GM21576 (cell line): ENCODE data around the gene C11orf42.
"Not testable (repeated sequence)": the region's sequence is repeated elsewhere in the genome, so short reads cannot be mapped to it uniquely, and the experiment has no call there.

Experiments
- ATAC-seq: cut with Tn5 transposase; IDR thresholded peaks from one replicate; pipeline ENCODE4 v1.9.1; 2021; ENCODE audit warnings: mild to moderate bottlenecking, moderate library complexity; ENCODE audit not compliant: unreplicated experiment

The C11orf42 gene

DNA sequence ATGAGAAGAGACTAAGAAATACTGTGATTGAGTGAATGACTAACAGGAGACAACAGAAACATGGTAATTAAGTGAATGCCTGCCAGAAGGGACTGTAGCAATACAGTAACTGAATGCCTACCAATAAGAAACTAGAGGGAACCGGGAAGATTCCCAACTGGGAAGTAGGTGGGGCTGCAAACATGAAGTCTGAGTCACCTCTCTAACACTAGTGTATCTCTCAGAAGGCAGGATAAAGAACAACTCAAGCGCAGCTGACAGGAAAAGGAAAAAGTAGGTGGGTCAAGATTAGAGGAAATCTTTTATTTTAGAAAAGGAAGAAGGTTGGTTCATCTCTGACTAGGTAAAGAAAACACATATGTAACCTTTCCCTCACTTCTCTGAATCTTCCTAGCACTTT, 14.0 kb downstream of the C11orf42 start:
- ATAC-seq = no peak

DNA sequence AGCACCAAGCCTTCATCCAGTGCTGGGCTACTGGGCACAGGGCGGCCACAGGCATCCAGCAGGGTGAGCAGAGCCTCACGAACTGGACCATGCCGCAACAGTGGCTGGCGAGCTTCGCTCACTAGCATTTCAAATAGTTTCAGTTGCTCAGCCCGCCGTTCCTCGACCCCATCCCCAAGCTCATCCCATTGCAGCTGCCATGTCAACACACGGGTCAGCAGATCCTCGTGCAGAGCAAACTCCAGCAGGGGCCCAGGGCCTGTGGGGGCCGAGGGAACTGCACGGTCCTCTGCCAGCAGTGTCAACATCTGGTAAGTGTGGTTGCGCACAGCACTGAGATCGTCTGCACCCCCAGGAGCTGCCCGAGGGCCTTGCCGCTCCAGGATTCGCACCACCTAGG, 18.5 kb downstream of the C11orf42 start:
- no peak for ATAC-seq

DNA sequence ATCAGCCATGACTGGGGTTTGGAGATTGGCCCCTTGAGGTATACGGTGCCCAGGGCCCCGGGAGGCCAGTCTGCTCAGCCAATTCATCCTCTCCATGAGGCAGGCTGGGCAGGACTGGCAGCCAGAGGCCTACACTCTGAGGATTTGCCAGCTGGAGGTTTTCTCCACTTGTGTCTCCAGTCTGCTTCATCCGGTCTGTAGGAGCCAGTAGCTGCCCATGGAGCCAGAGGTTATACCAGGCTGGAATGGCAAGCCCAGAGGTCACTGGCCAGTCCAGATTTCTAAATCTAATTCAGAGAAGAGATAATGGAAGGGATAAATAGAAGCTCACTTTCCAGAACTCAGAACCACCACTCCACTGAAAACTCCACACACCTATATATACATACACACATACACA, 19.1 kb downstream of the C11orf42 start:
- ATAC-seq = no peak

DNA sequence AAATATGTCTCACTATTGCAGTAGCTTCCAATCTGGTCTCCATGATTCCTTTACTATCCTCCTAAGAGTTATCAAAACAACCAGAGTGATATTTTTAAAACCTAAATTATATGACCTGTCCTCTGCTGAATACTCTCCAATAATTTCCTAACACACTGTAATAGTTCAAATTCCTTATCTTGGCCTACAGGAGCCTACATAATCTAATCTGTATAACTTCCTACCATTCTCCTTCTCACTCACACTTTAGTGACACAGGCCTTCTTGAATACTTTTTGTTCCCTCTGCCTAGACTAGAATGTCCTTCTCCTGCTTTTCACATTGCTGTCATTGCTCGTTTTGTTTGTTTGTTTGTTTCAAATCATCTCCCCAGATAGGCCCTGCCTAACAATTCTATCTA, 19.7 kb downstream of the C11orf42 start:
- ATAC-seq = no peak

DNA sequence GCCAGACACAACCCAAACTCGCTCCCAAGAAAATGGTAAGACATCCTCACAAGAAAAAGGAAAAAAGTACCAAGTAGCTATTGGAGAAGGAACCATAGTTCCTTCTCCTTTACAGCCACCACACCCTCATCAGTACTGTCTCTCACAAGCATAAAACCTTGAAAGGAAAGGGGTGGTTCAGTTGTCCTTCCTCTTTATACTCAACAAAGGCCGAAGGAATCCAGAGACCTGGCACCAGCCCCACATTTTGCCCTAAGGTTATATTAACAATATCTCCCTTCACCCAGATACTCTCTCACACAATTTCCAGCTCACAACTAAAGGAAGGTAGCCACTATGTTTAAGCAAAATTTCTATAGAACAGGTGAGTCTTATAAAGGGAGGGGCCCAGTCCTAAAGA, 20.5 kb downstream of the C11orf42 start:
- no peak for ATAC-seq

DNA sequence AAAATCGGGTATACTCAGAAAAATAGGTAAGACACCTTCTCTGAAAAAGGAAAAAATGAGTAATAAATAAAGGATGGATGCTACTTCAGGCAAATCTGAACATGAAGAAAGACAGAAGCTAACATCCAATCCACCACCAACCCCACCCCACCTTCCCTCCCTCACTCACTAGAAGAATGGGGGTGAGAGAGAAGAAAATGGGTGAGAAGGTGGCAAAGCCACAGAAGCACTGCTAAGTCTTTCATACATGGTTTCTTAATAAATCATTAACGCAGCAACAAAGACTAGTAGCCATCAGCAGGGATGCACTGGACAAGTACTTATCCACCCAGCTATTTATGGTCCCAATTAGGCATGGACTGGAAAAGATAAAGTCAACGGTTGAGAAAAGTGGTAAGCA, 23.2 kb downstream of the C11orf42 start:
- ATAC-seq = no peak

DNA sequence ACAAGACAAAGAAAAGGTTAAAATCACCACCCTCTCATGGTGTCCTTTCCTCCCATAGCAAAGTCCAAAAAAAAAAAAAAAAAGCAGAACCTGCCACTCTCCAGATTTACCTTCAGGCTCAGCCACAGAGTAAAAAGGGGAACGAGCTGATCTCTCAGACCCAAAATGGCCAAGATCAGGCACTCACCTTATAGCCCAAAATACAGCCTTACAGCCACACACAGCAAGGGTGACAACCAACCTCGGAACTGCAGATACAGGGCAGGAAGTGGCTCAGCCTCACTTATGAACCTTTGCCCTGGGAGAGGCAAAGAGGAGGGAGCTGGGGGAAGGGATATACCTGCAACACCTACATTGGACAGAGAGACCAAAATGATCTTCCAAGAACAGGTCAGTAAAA, 24.6 kb downstream of the C11orf42 start:
- no peak for ATAC-seq

DNA sequence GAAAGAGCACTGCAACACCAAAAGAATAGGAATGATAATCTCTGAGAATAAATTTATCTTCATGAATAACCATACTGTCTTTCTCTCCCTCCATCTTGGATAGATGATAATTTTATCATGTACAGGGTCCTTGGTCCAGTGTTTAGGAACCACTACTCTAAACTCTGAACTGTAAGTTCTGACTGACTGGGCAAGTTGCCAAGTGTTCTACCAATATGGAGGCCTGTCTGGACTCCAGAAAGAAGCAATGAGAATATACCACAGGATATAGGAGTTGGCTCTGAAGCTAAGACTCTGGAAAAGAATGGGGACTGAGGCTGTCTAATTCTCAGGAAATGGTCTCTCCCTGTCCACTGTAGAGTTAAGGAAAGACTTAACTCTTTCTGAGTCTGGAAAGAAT, 27.5 kb downstream of the C11orf42 start:
- no peak for ATAC-seq

DNA sequence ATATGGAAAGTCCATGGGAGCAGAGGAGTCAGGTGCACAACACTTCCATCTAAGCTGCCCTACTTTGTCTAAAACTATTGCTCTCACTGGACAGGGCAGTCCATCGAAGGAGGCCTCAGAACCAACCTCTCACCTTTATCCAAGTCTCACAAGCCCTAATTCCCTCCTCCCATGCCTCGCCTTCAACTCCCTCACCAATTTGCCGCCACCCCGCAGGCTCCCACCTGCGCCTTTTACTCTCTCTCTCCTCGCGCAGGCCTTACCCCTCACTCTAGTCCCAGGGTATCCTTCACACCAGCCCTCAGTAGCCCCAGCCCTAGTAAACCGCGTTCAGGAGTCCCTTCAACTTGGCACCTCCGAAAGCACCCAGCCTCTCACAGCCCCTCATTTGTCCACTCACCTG, 28.6 kb downstream of the C11orf42 start:
- ATAC-seq = no peak

DNA sequence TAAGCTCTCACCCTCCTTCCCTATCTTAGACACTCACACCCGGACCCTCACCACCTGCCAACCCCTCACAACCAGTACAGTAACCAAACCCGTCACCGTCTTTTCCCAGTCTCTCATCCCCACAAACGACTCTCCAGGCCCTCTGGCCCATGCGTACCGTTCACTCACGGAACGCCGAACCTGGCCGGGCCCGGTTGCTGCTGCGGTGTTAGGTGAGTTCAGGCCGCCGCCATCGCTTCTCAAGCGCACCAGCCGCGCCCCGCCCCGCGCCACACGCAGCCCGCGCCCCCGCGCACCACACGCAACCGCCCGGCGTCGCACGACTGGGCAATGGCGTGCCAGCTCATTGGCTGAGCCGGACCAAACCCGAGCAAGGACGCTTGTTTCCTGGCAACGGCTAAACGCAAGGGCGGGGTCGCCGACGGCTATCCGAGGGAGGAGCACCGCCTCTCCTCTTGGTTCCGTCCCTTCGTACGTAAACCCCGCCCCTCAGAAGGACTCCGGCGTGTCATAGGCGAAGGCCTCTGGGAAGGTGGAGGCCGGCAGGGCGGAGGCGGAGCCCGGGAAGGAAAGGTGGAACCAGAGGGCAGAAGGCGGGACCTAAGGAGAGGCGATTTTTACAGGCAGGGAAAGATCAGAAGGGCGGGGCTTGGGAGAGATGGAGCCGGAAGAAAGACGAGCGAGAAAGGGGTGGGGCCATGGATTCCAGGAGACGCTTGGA, 29.2 kb downstream of the C11orf42 start, which contains the start of gene FHIP1B:
TSS of gene FHIP1B (minus strand) at position 250 of the 721 bp plus-strand sequence. CDS start 10,120 bp downstream, outside the sequence.
- peak; percentile 94 for ATAC-seq

DNA sequence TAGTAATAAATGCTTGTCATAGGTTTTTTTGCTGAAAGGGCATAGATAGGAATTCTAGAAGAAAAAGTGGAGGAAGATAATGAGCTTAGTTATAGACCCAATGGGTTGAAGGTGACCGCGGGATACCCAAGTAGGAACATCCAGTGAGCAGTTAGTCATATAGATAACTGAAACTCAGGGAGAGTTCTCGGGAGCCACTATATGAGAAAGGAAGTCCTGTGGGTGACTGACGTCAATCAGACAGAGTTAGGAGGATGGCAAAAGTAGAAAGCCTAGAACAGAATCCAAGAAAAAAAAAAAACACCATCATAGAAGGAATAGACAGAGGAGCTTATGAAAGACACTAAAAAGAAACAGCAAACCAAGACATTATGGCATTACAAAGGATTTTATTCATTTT, 31.9 kb downstream of the C11orf42 start:
- no peak for ATAC-seq

DNA sequence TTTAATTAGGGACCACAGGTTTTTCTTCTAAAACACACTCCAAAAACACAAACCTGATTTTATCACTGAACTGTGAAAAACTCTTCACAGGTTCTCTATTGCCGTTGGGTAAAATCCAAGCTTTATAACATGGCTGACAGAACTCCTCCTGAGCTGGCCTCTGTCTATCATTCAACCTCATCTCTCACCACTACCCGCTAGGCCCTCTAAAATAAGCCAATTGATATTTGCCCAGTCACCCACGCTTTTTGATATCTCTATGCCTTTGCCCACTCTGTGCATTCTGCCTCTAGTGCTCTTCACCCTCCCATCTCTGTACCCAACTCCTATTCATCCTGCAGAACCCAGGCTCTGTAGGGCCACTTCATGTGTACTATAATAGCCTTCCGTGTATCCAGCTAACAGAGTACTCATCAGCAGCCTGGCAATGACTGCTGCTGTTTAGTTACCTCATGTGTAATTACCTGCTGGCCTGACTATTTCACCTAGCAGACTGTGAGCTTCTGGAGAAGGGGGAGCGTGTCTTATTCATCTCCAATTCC, 32.5 kb downstream of the C11orf42 start:
- no peak for ATAC-seq

DNA sequence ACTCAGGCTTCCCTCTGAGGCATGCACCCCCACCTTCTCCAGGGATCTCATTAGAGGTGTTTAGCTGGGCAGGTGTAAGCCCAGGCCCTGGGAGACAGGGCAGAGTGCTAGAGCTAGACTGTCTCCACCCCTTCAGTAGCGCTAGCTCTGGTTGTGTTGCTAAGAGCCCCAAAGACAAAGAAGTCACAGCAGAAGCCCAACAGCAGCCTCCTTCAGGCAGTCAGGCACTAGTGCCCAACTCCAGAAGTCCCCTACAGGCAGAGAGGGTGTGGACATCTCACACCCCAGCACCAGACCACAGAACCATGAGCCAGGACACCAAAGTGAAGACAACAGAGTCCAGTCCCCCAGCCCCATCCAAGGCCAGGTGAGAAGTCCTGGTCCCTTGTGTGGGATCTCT, 33.5 kb downstream of the C11orf42 start, which contains the start of gene CNGA4:
TSS of gene CNGA4 (plus strand) at position 188 of the 400 bp plus-strand sequence. CDS start at position 306, 118 bp downstream.
- no peak for ATAC-seq

DNA sequence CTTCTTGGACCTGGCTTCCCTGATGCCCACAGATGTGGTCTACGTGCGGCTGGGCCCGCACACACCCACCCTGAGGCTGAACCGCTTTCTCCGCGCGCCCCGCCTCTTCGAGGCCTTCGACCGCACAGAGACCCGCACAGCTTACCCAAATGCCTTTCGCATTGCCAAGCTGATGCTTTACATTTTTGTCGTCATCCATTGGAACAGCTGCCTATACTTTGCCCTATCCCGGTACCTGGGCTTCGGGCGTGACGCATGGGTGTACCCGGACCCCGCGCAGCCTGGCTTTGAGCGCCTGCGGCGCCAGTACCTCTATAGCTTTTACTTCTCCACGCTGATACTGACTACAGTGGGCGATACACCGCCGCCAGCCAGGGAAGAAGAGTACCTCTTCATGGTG, 34.8 kb downstream of the C11orf42 start:
- ATAC-seq = no peak

DNA sequence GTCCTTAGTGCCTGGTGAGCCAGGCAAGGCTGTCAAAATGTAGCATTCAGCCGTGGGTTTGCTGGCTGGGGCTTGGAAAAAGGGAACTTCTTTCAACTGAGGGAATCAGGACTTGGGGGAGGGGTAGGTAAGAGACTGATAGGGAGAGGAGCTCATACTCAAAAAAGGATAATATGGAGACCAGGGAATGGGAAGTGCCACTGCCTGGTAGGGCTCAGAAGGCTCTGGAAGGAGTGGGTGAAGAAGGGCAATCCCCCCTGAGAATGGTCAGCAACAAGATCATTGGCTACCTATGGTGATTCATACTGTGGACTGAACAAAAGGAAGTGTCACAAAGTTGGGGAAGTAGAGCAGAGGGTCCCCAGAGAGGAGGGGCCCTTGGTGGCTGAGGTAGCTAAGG, 35.4 kb downstream of the C11orf42 start:
- ATAC-seq = no peak

DNA sequence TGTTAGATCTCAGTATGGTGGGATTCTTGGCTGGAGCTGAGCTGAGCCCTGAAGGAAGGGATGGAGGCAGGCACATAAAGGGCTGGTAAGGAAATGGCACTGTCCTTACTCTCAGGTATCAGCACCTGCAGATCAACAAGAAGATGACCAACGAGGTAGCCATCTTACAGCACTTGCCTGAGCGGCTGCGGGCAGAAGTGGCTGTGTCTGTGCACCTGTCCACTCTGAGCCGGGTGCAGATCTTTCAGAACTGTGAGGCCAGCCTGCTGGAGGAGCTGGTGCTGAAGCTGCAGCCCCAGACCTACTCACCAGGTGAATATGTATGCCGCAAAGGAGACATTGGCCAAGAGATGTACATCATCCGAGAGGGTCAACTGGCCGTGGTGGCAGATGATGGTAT, 36.0 kb downstream of the C11orf42 start:
- ATAC-seq = no peak

DNA sequence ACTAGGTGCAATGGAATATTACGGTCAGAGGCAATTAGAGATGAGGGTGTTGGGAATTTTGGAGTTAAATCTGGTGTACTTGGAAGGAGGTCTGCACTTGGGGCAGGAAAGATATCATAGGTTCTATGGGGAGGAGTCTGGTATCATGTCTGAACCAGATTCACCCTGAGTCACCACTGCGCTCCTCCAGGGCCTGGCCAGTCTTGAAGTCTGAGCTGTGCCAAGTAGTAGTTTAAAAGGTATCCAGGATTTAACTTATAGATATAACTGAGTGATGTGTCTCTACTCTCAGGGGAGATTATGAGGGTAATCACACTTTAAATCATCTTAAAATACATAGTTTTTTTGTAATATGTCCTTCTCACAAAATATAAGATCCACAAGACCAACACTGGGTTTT, 40.2 kb downstream of the C11orf42 start:
- no peak for ATAC-seq

DNA sequence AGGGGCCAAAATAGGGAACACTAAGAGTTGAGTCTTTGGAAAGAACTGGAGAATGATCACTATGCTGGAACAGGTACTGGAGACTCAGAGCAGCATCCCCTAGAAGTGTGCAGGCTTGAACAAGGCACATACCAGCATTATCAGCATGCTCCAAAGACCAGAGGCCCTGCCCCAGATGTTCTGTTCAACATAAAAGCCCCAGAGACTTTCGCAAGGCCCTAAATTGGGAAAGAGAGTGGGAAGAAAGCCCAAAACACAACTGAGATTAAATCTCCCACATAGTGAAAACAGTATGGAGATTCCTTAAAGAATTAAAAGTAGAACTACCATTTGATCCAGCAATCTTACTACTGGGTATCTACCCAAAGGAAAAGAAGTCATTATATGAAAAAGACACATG, 42.9 kb downstream of the C11orf42 start:
- ATAC-seq = no peak

DNA sequence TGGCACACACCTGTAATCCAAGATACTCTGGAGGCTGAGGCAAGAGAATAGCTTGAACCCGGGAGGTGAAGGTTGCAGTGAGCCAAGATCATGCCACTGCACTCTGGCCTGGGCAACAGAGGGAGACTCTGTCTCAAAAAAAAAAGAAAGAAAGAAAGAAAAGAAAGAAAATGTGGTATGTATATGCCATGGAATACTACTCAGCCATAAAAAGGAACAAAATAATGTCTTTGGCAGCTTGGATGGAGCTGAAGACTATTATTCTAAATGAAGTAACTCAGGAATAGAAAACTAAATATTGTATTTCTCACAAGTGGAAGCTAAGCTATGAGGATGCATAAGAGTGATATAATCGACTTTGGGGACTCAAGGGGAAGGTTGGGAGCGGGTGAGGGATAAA, 43.5 kb downstream of the C11orf42 start:
- not testable (repeated sequence) for ATAC-seq

DNA sequence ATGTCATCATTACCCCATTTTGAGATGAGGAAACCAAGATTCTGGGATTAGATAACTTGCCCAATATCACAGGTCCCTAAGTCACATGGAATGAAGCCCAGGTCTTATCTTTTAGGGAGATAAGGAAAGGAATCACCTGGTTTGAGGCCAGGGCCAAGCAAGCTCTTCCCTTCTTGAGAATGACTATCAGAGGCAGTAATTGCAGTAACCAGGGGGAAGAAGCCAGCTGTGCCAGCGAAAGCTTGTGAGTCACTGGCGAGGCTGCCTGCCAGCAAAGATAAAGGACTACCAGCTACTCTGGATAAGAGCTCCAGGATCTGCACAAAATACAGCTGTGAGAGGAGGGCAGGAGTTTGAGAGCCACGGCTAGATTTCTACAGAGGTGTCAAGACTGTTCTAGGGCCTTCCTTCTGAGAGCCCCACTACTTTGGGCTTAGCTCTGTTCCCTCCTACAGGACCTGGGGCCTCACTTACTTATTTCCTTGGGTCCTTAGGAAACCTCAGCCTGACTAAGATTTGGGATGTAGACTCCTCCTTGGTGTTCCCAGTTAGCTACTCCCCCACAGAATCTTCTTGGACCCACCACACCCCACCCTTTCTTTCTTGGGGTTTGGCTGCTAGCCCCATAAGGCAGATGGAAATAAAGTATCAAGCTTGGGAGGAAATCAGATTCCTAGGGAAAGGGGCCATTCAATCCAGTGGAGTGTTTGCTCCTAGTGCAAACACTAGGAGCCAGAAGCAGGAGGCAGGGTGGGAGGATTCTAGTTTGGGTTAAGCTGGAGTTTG, 44.6 kb downstream of the C11orf42 start:
- no peak for ATAC-seq

DNA sequence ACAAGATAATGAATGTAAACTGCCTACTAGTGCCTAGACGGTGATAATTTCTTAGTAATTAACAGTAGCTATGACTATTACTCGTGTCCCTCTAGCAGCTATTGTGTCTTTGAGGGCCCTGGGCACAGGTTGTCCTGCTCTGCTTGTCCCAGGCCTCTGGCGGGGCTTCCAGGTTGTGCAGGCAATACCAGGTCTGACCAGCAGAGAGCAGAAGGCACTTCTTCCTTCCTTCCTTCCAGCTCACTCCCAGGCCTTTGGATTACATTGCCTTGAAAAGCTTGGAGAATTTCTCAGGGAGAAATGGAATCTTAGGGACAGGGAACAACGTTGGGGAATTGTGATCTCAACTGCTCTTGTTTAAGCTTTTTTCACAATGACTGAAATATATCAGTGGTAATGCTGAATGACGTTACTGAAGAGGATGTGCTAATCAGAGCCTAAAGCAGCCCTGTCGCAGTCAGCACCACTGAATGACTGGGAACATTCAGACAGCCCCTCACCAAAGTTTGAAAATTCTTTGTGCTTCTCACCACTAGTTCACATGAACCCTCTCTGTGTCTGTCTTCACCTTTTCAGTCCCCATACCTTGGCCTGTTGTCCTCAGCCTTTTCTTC, 45.9 kb downstream of the C11orf42 start:
- peak; percentile 71 for ATAC-seq
